Neural cell (in vitro differentiated cells): ENCODE results near the gene CDH12. TPM values are rescaled to one million over a fixed set of nuclear protein-coding genes. Genes with fewer than 3 reads are reported as not detected.

Source experiments
- H2AFZ ChIP-seq: fragments of 200-600, 300-800 bp; sonication (generic), shearing (Covaris generic); 2 replicates; pipeline ENCODE4 v1.6.0; 2014; ENCODE audit warnings: low read depth, mild to moderate bottlenecking, antibody characterized with exemption, low read length, moderate library complexity
- H3F3A ChIP-seq: fragments of 200-600 bp; shearing (Covaris generic); 2 replicates; pipeline ENCODE4 v1.6.1; 2016; ENCODE audit warnings: mild to moderate bottlenecking, moderate library complexity, mixed read lengths, antibody characterized with exemption, low read length; ENCODE audit not compliant: insufficient read depth, poor library complexity, severe bottlenecking
- H3K27ac ChIP-seq: fragments of 200-600, 300-800 bp; sonication (generic), shearing (Covaris generic); 2 replicates; pipeline ENCODE4 v1.5.1; 2014; ENCODE audit warnings: mild to moderate bottlenecking, low read length, moderate library complexity
- H3K27me3 ChIP-seq: fragments of 300-800, 200-600 bp; sonication (generic), shearing (Covaris generic); 2 replicates; pipeline ENCODE4 v1.6.0; 2014; ENCODE audit warnings: mild to moderate bottlenecking, low read depth, low read length, moderate library complexity; ENCODE audit not compliant: insufficient read depth
- H3K36me3 ChIP-seq: fragments of 300-800, 200-600 bp; sonication (generic), shearing (Covaris generic); 2 replicates; pipeline ENCODE4 v1.5.1; 2014; ENCODE audit warnings: mild to moderate bottlenecking, antibody characterized with exemption, low read length, moderate library complexity; ENCODE audit not compliant: insufficient read depth
- H3K4me2 ChIP-seq: fragments of 300-800, 200-600 bp; sonication (generic), shearing (Covaris generic); 2 replicates; pipeline ENCODE4 v1.6.0; 2014; ENCODE audit warnings: mild to moderate bottlenecking, low read length
- H3K4me3 ChIP-seq: fragments of 300-800, 200-600 bp; sonication (generic), shearing (Covaris generic); 2 replicates; pipeline ENCODE4 v1.5.1; 2014; ENCODE audit warnings: mild to moderate bottlenecking, low read length, moderate library complexity
- H3K79me2 ChIP-seq: fragments of 200-600 bp; shearing (Covaris generic); replicated peaks from 2 replicates; pipeline ENCODE4 v1.6.0; 2014; ENCODE audit warnings: mild to moderate bottlenecking, low read length, moderate library complexity; ENCODE audit not compliant: insufficient read depth
- H3K9ac ChIP-seq: fragments of 300-800, 200-600 bp; sonication (generic), shearing (Covaris generic); 2 replicates; pipeline ENCODE4 v1.6.1; 2016; ENCODE audit warnings: mild to moderate bottlenecking, low read length, mixed read lengths
- H3K9me2 ChIP-seq: fragments of 200-600 bp; shearing (Covaris generic); 2 replicates; pipeline ENCODE4 v1.6.1; 2016; ENCODE audit warnings: mild to moderate bottlenecking, low read length, mixed read lengths; ENCODE audit not compliant: insufficient read depth
- H3K9me3 ChIP-seq: fragments of 200-600, 300-800 bp; sonication (generic), shearing (Covaris generic); 2 replicates; pipeline ENCODE4 v1.6.1; 2016; ENCODE audit warnings: mild to moderate bottlenecking, mixed run types, low read length, moderate library complexity, mixed read lengths
- H4K20me1 ChIP-seq: fragments of 200-600 bp; shearing (Covaris generic); 2 replicates; pipeline ENCODE4 v1.6.1; 2016; ENCODE audit warnings: mild to moderate bottlenecking, mixed run types; ENCODE audit not compliant: insufficient read depth
- EP300 ChIP-seq: fragments of 450-650 bp; conservative IDR thresholded peaks from 2 replicates; pipeline ENCODE4 v1.6.1; 2014; ENCODE audit warnings: antibody characterized with exemption, mild to moderate bottlenecking, moderate library complexity; ENCODE audit not compliant: poor library complexity, severe bottlenecking
- MXI1 ChIP-seq: fragments of 450-650 bp; conservative IDR thresholded peaks from 2 replicates; pipeline ENCODE4 v1.6.1; 2014; ENCODE audit warnings: antibody characterized with exemption, mild to moderate bottlenecking; ENCODE audit not compliant: poor library complexity, severe bottlenecking
- RAD21 ChIP-seq: fragments of 450-650 bp; conservative IDR thresholded peaks from 2 replicates; pipeline ENCODE4 v1.6.1; 2014; ENCODE audit warnings: antibody characterized with exemption, mild to moderate bottlenecking, moderate library complexity
- SMC3 ChIP-seq: fragments of 450-650 bp; conservative IDR thresholded peaks from 2 replicates; pipeline ENCODE4 v1.6.1; 2014; ENCODE audit warnings: antibody characterized with exemption, mild to moderate bottlenecking, moderate library complexity; ENCODE audit not compliant: poor library complexity
- polyA plus RNA-seq: library from polyadenylated mRNA; depleted of rRNA; stranded (reverse); fragments of >200 nt; gene quantifications from 2 replicates; pipeline ENCODE4 v1.2.3, GENCODE V29; 2014
- TF ChIP-seq, protein P1 (sequence below): IDR thresholded peaks from 2 replicates; pipeline ENCODE4 v1.6.1; 2012; ENCODE audit warnings: borderline replicate concordance
- TF ChIP-seq, protein P2 (sequence below): fragments of 450-650 bp; IDR thresholded peaks from 2 replicates; pipeline ENCODE4 v1.5.1; 2014; ENCODE audit warnings: antibody characterized with exemption, mild to moderate bottlenecking, moderate library complexity; ENCODE audit not compliant: poor library complexity, severe bottlenecking

Gene CDH12
- polyA plus RNA-seq, 1 donor from 2014 or later, result 2.1 TPM

DNA sequence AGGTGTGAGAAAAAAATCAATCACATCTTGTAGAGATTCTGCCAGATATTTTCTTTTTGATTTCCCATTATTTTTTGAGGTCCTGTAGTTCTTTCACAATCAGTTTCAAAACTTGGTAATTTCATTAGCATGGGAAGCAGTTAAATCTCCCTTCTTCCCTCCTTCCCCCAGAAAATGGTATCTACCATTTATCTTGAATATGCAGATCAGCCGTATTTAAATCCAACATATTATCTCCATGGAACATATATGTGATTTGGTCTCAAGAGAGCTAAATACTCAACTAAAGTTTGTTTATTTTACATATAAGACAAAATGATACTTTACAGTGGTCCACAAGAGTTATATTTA, 1034.8 kb downstream of the CDH12 start:
- Histone ChIP-seq H3K4me3 (no peak overlapping the region), H3K9ac (no peak overlapping the region), H3K9me2 (no peaks in the 10 kb centered on the region), H3K9me3 (no peaks in the 10 kb centered on the region), H3K27ac (no peak overlapping the region), H3K36me3 (no peaks in the 10 kb centered on the region), H3F3A (no peaks in the 10 kb centered on the region), H3K79me2 (no peaks in the 10 kb centered on the region), H3K4me2 (no peak overlapping the region), H4K20me1 (no peaks in the 10 kb centered on the region), H3K27me3 (no peaks in the 10 kb centered on the region), H2AFZ (no peak overlapping the region)
- TF ChIP-seq MXI1 (no peak), EP300 (no peak), RAD21 (no peak), SMC3 (no peak)
- TF ChIP-seq, protein P1, sequence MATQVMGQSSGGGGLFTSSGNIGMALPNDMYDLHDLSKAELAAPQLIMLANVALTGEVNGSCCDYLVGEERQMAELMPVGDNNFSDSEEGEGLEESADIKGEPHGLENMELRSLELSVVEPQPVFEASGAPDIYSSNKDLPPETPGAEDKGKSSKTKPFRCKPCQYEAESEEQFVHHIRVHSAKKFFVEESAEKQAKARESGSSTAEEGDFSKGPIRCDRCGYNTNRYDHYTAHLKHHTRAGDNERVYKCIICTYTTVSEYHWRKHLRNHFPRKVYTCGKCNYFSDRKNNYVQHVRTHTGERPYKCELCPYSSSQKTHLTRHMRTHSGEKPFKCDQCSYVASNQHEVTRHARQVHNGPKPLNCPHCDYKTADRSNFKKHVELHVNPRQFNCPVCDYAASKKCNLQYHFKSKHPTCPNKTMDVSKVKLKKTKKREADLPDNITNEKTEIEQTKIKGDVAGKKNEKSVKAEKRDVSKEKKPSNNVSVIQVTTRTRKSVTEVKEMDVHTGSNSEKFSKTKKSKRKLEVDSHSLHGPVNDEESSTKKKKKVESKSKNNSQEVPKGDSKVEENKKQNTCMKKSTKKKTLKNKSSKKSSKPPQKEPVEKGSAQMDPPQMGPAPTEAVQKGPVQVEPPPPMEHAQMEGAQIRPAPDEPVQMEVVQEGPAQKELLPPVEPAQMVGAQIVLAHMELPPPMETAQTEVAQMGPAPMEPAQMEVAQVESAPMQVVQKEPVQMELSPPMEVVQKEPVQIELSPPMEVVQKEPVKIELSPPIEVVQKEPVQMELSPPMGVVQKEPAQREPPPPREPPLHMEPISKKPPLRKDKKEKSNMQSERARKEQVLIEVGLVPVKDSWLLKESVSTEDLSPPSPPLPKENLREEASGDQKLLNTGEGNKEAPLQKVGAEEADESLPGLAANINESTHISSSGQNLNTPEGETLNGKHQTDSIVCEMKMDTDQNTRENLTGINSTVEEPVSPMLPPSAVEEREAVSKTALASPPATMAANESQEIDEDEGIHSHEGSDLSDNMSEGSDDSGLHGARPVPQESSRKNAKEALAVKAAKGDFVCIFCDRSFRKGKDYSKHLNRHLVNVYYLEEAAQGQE, result no peak

DNA sequence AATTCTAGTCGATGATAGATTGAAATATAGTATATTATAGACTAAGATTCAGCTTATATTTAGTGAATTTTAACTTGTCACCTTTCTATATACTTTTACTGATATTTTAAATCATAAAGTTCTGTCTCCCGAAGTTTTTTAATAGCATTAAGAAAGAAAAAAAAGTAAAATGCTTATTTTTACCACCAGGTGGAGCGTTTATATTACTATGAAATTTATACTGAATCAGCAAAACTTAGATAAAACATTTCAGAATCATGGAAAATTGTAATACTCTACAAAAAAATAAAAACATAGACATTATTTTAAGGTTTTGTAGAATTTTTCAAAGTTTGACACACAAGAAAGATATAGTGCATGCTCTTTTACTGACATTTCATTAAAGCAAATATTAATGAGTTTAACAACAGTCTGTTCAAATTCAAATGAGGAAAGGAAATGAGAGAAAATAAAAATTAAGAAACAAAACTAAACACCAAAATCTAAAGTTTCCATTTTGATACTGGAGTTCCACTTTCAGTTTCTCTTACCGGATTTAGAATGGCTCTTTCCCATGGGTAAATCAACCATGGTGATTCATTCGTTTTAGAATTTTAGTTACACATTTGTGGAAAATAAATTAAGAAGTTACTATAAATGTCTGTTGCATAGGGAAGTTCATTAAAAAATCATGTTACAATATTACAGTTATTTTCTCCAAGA, 1035.3 kb downstream of the CDH12 start:
- H3K4me3 ChIP-seq, result no peak overlapping the region
- H3K27ac ChIP-seq, result no peak overlapping the region
- H3K9me2 ChIP-seq, result no peaks in the 10 kb centered on the region
- H3K36me3 ChIP-seq, result no peaks in the 10 kb centered on the region
- H4K20me1 ChIP-seq, result no peaks in the 10 kb centered on the region
- no peak overlapping the region for H3K4me2 ChIP-seq
- TF ChIP-seq SMC3, result peak; percentile 78
- peak; percentile 76 for TF ChIP-seq RAD21
- TF ChIP-seq EP300, result no peak
- TF ChIP-seq, protein P2, sequence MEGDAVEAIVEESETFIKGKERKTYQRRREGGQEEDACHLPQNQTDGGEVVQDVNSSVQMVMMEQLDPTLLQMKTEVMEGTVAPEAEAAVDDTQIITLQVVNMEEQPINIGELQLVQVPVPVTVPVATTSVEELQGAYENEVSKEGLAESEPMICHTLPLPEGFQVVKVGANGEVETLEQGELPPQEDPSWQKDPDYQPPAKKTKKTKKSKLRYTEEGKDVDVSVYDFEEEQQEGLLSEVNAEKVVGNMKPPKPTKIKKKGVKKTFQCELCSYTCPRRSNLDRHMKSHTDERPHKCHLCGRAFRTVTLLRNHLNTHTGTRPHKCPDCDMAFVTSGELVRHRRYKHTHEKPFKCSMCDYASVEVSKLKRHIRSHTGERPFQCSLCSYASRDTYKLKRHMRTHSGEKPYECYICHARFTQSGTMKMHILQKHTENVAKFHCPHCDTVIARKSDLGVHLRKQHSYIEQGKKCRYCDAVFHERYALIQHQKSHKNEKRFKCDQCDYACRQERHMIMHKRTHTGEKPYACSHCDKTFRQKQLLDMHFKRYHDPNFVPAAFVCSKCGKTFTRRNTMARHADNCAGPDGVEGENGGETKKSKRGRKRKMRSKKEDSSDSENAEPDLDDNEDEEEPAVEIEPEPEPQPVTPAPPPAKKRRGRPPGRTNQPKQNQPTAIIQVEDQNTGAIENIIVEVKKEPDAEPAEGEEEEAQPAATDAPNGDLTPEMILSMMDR, result peak; percentile 65
- no peak overlapping the region for H2AFZ ChIP-seq
- no peak overlapping the region for H3K9ac ChIP-seq
- H3K9me3 ChIP-seq, result no peaks in the 10 kb centered on the region
- H3F3A ChIP-seq, result no peaks in the 10 kb centered on the region
- H3K79me2 ChIP-seq, result no peaks in the 10 kb centered on the region
- H3K27me3 ChIP-seq, result no peaks in the 10 kb centered on the region

DNA sequence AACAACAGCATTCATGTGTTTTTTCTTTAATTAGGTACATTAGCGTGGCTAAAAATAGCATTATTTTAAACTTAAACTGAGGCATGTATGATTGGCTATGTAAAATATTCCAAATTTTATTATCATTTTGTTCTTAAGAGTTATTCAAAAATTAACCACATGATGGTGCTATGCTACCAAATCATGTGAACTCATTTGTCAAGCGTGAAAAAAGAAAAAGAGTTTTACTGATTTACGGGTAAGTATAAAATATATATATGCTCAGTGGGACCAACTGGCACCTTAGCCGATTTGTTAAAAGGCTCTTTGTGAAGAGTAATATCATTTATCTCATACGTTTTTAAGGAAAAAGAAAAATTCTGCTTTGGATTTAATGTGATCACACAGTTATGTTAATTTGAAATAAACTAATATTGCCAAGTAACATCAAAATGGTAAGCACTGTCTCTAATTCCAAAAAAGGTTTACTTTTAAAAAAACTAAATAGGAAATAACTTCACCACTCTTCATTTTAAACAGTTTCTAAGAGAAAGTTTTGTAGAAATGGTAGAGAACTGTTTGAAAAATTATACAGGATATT, 1042.3 kb downstream of the CDH12 start:
- no peak overlapping the region for H2AFZ ChIP-seq
- no peak overlapping the region for H3K4me2 ChIP-seq
- no peaks in the 10 kb centered on the region for H3K79me2 ChIP-seq
- no peak overlapping the region for H3K9ac ChIP-seq
- H3K4me3 ChIP-seq, result no peak overlapping the region
- TF ChIP-seq, protein P2, result peak; percentile 75
- TF ChIP-seq, protein P1, result no peak
- TF ChIP-seq RAD21 (peak; percentile 82), SMC3 (peak; percentile 76)
- H3K27me3 ChIP-seq, result no peaks in the 10 kb centered on the region
- H3K36me3 ChIP-seq, result no peaks in the 10 kb centered on the region
- no peak overlapping the region for H3K27ac ChIP-seq
- no peaks in the 10 kb centered on the region for H3K9me3 ChIP-seq
- no peaks in the 10 kb centered on the region for H4K20me1 ChIP-seq
- no peaks in the 10 kb centered on the region for H3K9me2 ChIP-seq
- no peaks in the 10 kb centered on the region for H3F3A ChIP-seq
